GM18526 (cell line): Measurements from ENCODE around the gene PLET1.

Experiments
- POLR2A ChIP-seq: IDR thresholded peaks from 3 replicates; pipeline ENCODE4 v1.6.1; 2011; ENCODE audit not compliant: insufficient read length; ENCODE audit errors: extremely low read depth

The PLET1 gene

GRCh38 chr11:112292188-112292587, 31.5 kb upstream of the PLET1 start:
- TF ChIP-seq POLR2A = no peak

GRCh38 chr11:112291191-112291590, 30.5 kb upstream of the PLET1 start:
- no peak for TF ChIP-seq POLR2A

- TF ChIP-seq POLR2A = no peak
Observed at GRCh38 chr11:112290493-112290850, 29.8 kb upstream of the PLET1 start.

GRCh38 chr11:112289588-112290492, 29.2 kb upstream of the PLET1 start:
- no peak for TF ChIP-seq POLR2A

DNA sequence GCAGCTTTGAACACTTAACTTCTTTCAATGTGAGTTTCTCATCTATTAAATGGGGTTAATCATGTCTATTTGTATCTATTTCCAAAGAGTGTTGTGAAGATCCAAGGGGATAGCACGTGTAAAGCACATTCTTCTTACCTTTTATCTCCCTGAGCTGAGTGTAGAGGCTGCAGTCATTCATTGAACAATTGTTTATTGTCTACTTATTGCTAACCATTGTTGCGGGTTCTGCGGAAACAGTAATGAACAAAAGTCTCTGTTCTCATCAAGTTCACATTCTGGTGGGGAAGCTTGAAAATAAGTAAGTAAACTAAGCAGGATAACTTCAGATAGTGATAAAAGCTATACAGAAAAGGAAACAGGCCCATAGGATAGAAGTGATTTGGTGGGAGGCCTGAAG, 27.4 kb upstream of the PLET1 start:
- TF ChIP-seq POLR2A = no peak

- no peak for TF ChIP-seq POLR2A
Observed at GRCh38 chr11:112285841-112286311, 25.2 kb upstream of the PLET1 start.

GRCh38 chr11:112281726-112282125, 21.1 kb upstream of the PLET1 start:
- no peak for TF ChIP-seq POLR2A

- TF ChIP-seq POLR2A = no peak
Observed at GRCh38 chr11:112280268-112281126, 19.8 kb upstream of the PLET1 start.

DNA sequence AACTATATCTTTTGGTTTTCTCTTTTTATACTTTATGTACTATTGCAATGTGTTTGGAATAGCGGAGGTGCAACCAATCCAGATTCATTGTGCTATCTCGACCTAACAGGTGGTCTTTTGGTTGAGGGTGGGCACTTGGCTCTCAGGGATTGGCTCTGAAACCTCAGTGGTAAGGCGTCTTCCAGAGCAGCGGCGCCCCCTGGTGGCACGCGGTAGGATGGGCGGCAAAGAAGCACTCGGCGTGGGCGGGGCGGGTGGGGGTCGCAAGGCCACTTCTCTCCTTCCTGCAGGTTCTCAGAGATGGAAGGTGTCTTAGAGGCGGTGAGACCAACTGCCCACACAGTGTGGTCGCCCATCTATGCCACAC, 19.2 kb upstream of the PLET1 start:
- no peak for TF ChIP-seq POLR2A

DNA sequence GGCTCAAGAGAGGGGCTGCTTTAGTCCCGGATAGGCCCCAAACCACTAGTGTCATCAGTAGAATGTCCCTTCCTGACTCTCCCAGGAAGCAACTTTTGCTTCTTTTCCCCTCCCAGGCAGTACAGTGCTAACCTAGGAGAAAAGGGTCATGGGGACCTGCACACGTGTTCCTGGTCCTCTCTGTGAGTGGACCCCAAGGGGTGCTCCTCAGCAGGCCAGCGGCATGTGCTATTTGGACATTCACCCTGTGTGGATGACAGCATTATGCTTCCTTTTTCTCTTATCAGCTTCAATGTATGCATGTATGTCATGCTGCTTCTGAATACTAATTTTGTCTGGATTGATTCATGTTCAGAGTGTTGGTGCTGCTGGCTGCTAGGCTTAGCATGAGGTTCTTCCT, 18.1 kb upstream of the PLET1 start:
- TF ChIP-seq POLR2A = no peak

DNA sequence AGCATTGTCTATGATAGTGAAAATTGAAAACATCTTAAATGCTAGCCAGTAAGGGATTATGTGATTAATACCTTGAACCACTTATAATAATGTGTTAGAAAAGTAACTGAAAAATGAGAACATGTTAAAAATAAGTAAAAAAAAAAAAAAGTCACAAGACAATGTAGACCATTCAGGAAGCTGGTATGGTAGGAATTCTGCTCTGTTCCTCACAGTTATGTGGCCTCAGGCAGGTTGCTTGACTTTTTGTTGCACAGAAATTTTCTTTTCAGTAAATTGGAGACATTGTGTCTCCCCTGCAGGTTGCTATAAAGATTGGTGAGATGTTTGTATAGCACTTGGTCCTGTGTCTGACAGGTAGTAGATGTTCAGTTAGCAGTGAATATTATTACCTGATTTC, 17.3 kb upstream of the PLET1 start:
- no peak for TF ChIP-seq POLR2A

DNA sequence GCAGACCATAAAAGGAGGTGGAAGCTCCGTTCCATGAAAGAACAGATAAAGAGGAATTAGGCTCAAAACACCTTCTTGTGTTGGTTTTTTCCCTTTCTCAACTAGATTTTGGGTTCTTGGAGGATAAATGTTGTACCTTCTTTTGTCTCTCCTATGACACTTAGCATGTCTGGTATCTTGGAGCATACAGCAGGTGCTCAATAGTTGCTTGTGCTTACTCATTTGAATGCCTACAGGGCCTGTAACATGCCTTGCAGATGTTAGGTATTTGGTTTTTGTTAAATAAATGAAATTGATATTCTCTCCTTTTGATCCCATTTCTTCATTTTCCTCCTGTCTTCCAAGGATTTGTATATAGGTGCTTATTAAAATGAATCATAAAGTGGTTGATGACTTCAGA, 16.4 kb upstream of the PLET1 start:
- TF ChIP-seq POLR2A = no peak

DNA sequence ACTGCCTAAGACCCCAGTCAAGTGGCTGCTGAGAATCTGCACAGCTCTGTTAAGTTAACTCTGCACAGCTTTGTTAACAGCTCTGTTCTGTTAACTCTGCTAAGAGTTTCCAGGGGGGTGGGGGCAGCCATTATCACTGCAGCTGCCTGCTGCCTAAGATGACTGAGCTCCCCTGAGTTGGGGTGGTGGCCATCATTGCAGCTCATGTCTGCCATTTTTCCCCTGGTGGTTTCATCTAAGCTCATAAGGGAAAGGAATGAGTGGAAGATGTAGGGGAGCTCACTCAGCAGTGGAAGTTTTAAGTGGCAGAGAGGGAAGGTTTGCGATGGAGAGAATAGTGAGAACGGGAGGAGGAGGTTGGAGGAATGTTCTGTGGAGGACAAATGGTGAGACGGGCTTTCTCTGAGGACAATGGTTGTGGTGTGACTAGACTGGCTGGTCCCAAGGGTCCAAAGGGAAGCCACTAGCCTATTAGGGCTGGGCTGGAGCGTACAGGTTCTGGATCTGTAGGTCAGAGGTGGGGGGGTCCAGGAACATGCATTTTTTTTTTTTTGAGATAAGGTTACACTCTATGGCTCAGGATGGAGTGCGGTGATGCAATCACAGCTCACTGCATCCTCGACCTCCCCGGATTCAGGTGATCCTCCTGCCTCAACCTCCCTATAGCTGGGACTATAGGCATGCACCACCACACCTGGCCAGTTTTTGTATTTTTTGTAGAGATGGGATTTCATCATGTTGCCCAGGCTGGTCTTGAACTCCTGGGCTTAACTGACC, 13.5 kb upstream of the PLET1 start:
- no peak for TF ChIP-seq POLR2A

DNA sequence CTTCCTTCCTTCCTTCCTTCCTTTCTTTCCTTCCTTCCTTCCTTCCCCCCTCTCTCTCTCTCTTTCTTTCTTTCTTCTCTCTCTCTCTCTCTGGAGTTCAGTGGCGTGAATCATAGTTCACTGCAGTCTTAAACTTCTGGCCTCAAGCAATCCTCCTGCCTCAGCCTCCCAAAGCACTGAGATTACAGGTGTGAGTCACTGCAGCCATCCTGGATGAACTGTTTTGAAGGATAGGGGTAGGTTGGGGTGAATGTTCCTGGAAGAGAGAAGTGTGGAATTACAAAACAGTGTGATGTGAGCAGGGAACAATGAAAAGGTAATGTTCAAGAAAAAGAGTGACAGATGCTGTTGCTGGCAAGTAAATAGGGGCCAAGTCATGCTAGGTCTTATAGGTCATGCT, 12.4 kb upstream of the PLET1 start:
- no peak for TF ChIP-seq POLR2A

- no peak for TF ChIP-seq POLR2A
Observed at GRCh38 chr11:112271242-112271641, 10.6 kb upstream of the PLET1 start.
